GM23338 (cell line): Measurements from ENCODE around the gene EXOSC3. TPM values are rescaled to one million over a fixed set of nuclear protein-coding genes. Genes with fewer than 3 reads are reported as not detected.
A peak's percentile ranks its signal among the peaks of the same experiment; 100 is the strongest.
"Not testable (repeated sequence)": the region's sequence is repeated elsewhere in the genome, so short reads cannot be mapped to it uniquely, and the experiment has no call there.

ENCODE experiments used
- ATAC-seq: fragments of 200-7000 bp; cut with Tn5 transposase; 3 replicates; pipeline ENCODE4 v1.9.1; 2020
- DNase-seq: peaks from one replicate; pipeline ENCODE4 v3.0.0-alpha.2; 2015; ENCODE audit warnings: low spot score
- H2AFZ ChIP-seq: fragments of 200-600 bp; sonication (generic); 2 replicates; pipeline ENCODE4 v1.8.0; 2016; ENCODE audit warnings: antibody characterized with exemption, mild to moderate bottlenecking, moderate library complexity
- H3F3A ChIP-seq: fragments of 200-600 bp; sonication (generic); replicated peaks from 2 replicates; pipeline ENCODE4 v1.8.0; 2017; ENCODE audit warnings: antibody characterized with exemption, mixed run types, low read depth
- H3K27ac ChIP-seq: fragments of 200-600 bp; sonication (generic); 2 replicates; pipeline ENCODE4 v1.6.1; 2016; ENCODE audit warnings: low read depth
- H3K27me3 ChIP-seq: fragments of 200-600 bp; sonication (generic); 2 replicates; pipeline ENCODE4 v1.8.0; 2016; ENCODE audit warnings: mild to moderate bottlenecking, mixed run types, moderate library complexity; ENCODE audit not compliant: insufficient read depth
- H3K36me3 ChIP-seq: fragments of 200-600 bp; sonication (generic); 2 replicates; pipeline ENCODE4 v1.8.0; 2016; ENCODE audit warnings: mild to moderate bottlenecking; ENCODE audit not compliant: insufficient read depth
- H3K4me1 ChIP-seq: fragments of 200-600 bp; sonication (generic); 2 replicates; pipeline ENCODE4 v1.8.0; 2016; ENCODE audit warnings: mild to moderate bottlenecking, moderate library complexity; ENCODE audit not compliant: insufficient read depth
- H3K4me2 ChIP-seq: fragments of 200-600 bp; sonication (generic); 2 replicates; pipeline ENCODE4 v1.7.1; 2017; ENCODE audit warnings: mixed run types
- H3K4me3 ChIP-seq: fragments of 200-600 bp; sonication (generic); 2 replicates; pipeline ENCODE4 v1.6.1; 2016; ENCODE audit warnings: mixed run types
- H3K79me2 ChIP-seq: fragments of 200-600 bp; sonication (generic); replicated peaks from 2 replicates; pipeline ENCODE4 v1.8.0; 2017; ENCODE audit warnings: mild to moderate bottlenecking; ENCODE audit not compliant: insufficient read depth
- H3K9me2 ChIP-seq: fragments of 200-600 bp; sonication (generic); 2 replicates; pipeline ENCODE4 v1.8.0; 2017; ENCODE audit not compliant: insufficient read depth
- H4K20me1 ChIP-seq: fragments of 200-600 bp; sonication (generic); replicated peaks from 2 replicates; pipeline ENCODE4 v1.8.0; 2017; ENCODE audit warnings: mild to moderate bottlenecking; ENCODE audit not compliant: insufficient read depth
- H3K27ac Mint-ChIP-seq: 2 replicates; pipeline ENCODE4 v1.8.0; 2020; ENCODE audit warnings: inconsistent platforms, mild to moderate bottlenecking, moderate library complexity, mixed read lengths
- H3K27me3 Mint-ChIP-seq: 3 replicates; pipeline ENCODE4 v1.8.0; 2022; ENCODE audit warnings: low read depth, mild to moderate bottlenecking, moderate library complexity, mixed read lengths, inconsistent platforms; ENCODE audit not compliant: insufficient read depth, poor library complexity
- H3K36me3 Mint-ChIP-seq: 3 replicates; pipeline ENCODE4 v1.8.0; 2021; ENCODE audit warnings: low read depth, mild to moderate bottlenecking, inconsistent platforms, moderate library complexity, mixed read lengths
- H3K4me1 Mint-ChIP-seq: 3 replicates; pipeline ENCODE4 v1.8.0; 2020; ENCODE audit warnings: mild to moderate bottlenecking, inconsistent platforms, mixed read lengths
- H3K4me3 Mint-ChIP-seq: 3 replicates; pipeline ENCODE4 v1.8.0; 2021; ENCODE audit warnings: moderate library complexity, mild to moderate bottlenecking, inconsistent platforms, mixed read lengths
- H3K9me3 Mint-ChIP-seq: 3 replicates; pipeline ENCODE4 v1.8.0; 2020; ENCODE audit warnings: moderate library complexity, mild to moderate bottlenecking, inconsistent platforms, mixed read lengths
- CREB1 ChIP-seq: fragments of 250-450 bp; sonication (Bioruptor Pico); IDR thresholded peaks from 2 replicates; pipeline ENCODE4 v1.5.0; 2020; ENCODE audit warnings: low read depth, mild to moderate bottlenecking, moderate library complexity
- EZH2 ChIP-seq: fragments of 200-600 bp; sonication (generic); IDR thresholded peaks from one replicate; pipeline ENCODE4 v1.8.0; 2017; ENCODE audit warnings: antibody characterized with exemption, mild to moderate bottlenecking, low read depth; ENCODE audit not compliant: unreplicated experiment
- EZH2phosphoT487 ChIP-seq: fragments of 200-600 bp; sonication (generic); IDR thresholded peaks from one replicate; pipeline ENCODE4 v1.8.1; 2018; ENCODE audit warnings: antibody characterized with exemption; ENCODE audit not compliant: unreplicated experiment
- JUNB ChIP-seq: IDR thresholded peaks from one replicate; pipeline ENCODE4 v1.6.1; 2016; ENCODE audit warnings: antibody characterized with exemption; ENCODE audit not compliant: unreplicated experiment
- NANOG ChIP-seq: IDR thresholded peaks from 2 replicates; pipeline ENCODE4 v1.6.1; 2016; ENCODE audit warnings: antibody characterized with exemption, borderline replicate concordance
- POLR2AphosphoS5 ChIP-seq: IDR thresholded peaks from 2 replicates; pipeline ENCODE4 v1.6.1; 2016; ENCODE audit warnings: antibody characterized with exemption, low read depth
- REST ChIP-seq: IDR thresholded peaks from one replicate; pipeline ENCODE4 v1.6.1; 2018; ENCODE audit warnings: antibody characterized with exemption; ENCODE audit not compliant: unreplicated experiment
- STAT1 ChIP-seq: IDR thresholded peaks from one replicate; pipeline ENCODE4 v1.6.1; 2016; ENCODE audit warnings: antibody characterized with exemption; ENCODE audit not compliant: unreplicated experiment
- ZNF114 ChIP-seq: fragments of 250-450 bp; sonication (Bioruptor Pico); IDR thresholded peaks from 2 replicates; pipeline ENCODE4 v1.5.0; 2020; ENCODE audit warnings: mild to moderate bottlenecking, moderate library complexity
- ZNF331 ChIP-seq: fragments of 250-450 bp; sonication (Bioruptor Pico); IDR thresholded peaks from 2 replicates; pipeline ENCODE4 v1.5.0; 2020; ENCODE audit warnings: low read depth, mild to moderate bottlenecking, moderate library complexity
- polyA plus RNA-seq: library from polyadenylated mRNA; unstranded; fragments of >200 nt; fragmentation: Nextera tagmentation; extraction: Ambion mirVana; gene quantifications from 2 replicates; pipeline ENCODE4 v1.2.1, GENCODE V29; 2016
- total RNA-seq: library from RNA; depleted of rRNA; stranded (reverse); fragments of >200 nt; shearing (Covaris generic); gene quantifications from 2 replicates; pipeline ENCODE4 v1.2.3, GENCODE V29; 2014
- TF ChIP-seq, protein P1 (sequence below), 2 experiments: fragments of 200-600 bp in 1 of 2; sonication (generic) in 1 of 2; conservative IDR thresholded peaks; 2 replicates each; pipeline versions ENCODE4 v1.5.1 to v1.6.1; 2016 to 2017; ENCODE audit warnings: antibody characterized with exemption in 2 of 2, low read depth in 2 of 2, mild to moderate bottlenecking in 2 of 2, moderate library complexity in 1 of 2
- TF ChIP-seq, protein P2 (sequence below): IDR thresholded peaks from 2 replicates; pipeline ENCODE4 v1.6.1; 2016; ENCODE audit warnings: antibody characterized with exemption

The EXOSC3 gene
- total and polyA plus RNA-seq, 2 experiments from 2014 or later: 62.3 to 149 TPM

DNA sequence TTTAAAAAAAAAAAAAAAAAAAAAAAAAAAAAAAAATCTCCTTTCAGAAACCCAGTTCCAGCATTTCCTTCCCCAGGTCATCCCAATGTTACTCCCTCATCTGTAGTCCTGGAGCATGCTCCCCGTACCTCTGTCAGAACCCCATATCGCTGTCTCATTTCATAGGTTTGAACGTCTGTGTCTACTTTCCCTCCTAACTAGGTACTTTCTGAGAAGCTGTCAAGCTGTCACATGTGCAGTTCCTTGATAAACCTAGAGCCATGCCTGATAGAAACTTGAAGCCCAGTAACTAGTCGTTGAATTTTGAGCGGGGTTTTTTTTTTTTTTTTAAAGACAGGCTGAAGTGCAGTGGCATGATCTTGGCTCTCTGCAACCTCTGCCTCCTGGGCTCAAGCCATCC, 15.6 kb downstream of the EXOSC3 start:
- H3K27me3 Mint-ChIP-seq: no peaks in the 10 kb centered on the region
- Histone ChIP-seq H3K27me3 (no peaks in the 10 kb centered on the region), H3K27ac (no peak overlapping the region), H3F3A (no peaks in the 10 kb centered on the region), H3K4me3 (no peak overlapping the region), H3K79me2 (no peaks in the 10 kb centered on the region), H3K36me3 (no peaks in the 10 kb centered on the region), H3K4me2 (no peak overlapping the region), H4K20me1 (no peaks in the 10 kb centered on the region; the same call in 1 of the 2 replicates), H3K4me1 (no peaks in the 10 kb centered on the region), H3K9me2 (no peaks in the 10 kb centered on the region), H2AFZ (no peak overlapping the region)
- H3K4me1 Mint-ChIP-seq: no peaks in the 10 kb centered on the region
- no peak for DNase-seq
- no peak overlapping the region for H3K4me3 Mint-ChIP-seq
- H3K9me3 Mint-ChIP-seq: 0 out of 3 replicates have a peak, but pooled peaks cover 3% of the 10 kb centered on the region
- H3K27ac Mint-ChIP-seq: no peak overlapping the region
- H3K36me3 Mint-ChIP-seq: peaks cover 15% of the 10 kb centered on the region; the same call in 2 of the 3 replicates
- TF ChIP-seq STAT1: no peak
- no peak for ATAC-seq

DNA sequence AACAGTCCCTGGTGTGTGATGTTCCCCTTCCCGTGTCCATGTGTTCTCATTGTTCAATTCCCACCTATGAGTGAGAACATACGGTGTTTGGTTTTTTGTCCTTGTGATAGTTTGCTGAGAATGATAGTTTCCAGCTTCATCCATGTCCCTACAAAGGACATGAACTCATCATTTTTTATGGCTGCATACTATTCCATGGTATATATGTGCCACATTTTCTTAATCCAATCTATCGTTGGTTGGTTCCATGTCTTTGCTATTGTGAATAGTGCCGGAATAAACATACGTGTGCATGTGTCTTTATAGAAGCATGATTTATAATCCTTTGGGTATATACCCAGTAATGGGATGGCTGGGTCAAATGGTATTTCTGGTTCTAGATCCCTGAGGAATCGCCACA, 19.6 kb downstream of the EXOSC3 start:
- not testable (repeated sequence) for H3K27ac ChIP-seq, H2AFZ ChIP-seq, H3K4me2 ChIP-seq, H3K27me3 Mint-ChIP-seq, H3K4me1 ChIP-seq, H3K79me2 ChIP-seq, H3K4me1 Mint-ChIP-seq, H3K9me3 Mint-ChIP-seq, H3K9me2 ChIP-seq, H3F3A ChIP-seq, DNase-seq, H3K4me3 Mint-ChIP-seq, H3K36me3 ChIP-seq, H3K27ac Mint-ChIP-seq, ATAC-seq, H4K20me1 ChIP-seq, H3K4me3 ChIP-seq, H3K27me3 ChIP-seq
- peaks cover 13% of the 10 kb centered on the region; the same call in 2 of the 3 replicates for H3K36me3 Mint-ChIP-seq

DNA sequence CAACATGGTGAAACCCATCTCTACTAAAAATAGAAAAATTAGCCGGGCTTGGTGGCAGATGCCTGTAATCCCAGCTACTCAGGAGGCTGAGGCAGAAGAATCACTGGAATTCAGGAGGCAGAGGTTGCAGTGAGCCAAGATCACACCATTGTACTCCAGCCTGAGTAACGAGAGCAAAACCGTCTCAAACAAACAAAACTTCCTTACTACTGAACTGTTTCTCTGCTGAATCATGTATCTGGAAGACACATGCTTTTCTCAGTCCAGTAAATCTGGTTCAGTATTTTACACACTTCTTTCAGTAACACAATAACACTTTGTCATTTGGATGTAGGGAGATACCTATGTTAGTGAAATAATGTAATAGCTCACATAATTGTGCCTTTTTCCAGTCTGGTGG, 23.4 kb downstream of the EXOSC3 start:
- no peak overlapping the region for H2AFZ ChIP-seq
- H3K4me3 ChIP-seq: no peak overlapping the region
- H4K20me1 ChIP-seq: no peaks in the 10 kb centered on the region; the same call in none of the 2 replicates
- H3K36me3 ChIP-seq: no peaks in the 10 kb centered on the region
- H3K27me3 ChIP-seq: no peaks in the 10 kb centered on the region
- DNase-seq (no peak), ATAC-seq (no peak)
- H3K4me3 Mint-ChIP-seq: no peak overlapping the region
- H3K27ac ChIP-seq: no peak overlapping the region
- peak overlapping the region; percentile 61 for H3K27ac Mint-ChIP-seq
- no peak overlapping the region for H3K4me2 ChIP-seq
- peaks cover 13% of the 10 kb centered on the region; the same call in 2 of the 3 replicates for H3K36me3 Mint-ChIP-seq
- no peaks in the 10 kb centered on the region for H3K79me2 ChIP-seq
- H3F3A ChIP-seq: no peaks in the 10 kb centered on the region
- H3K9me3 Mint-ChIP-seq: 0 out of 3 replicates have a peak, but pooled peaks cover 3% of the 10 kb centered on the region
- no peaks in the 10 kb centered on the region for H3K27me3 Mint-ChIP-seq
- no peaks in the 10 kb centered on the region for H3K9me2 ChIP-seq
- H3K4me1 Mint-ChIP-seq: no peaks in the 10 kb centered on the region
- H3K4me1 ChIP-seq: no peaks in the 10 kb centered on the region
- TF ChIP-seq STAT1: no peak
- no peak for TF ChIP-seq CREB1 (CRISPR knock-in tag)
- no peak for TF ChIP-seq ZNF331 (CRISPR knock-in tag)
- TF ChIP-seq JUNB: no peak
- no peak for TF ChIP-seq REST
- no peak for TF ChIP-seq NANOG
- TF ChIP-seq POLR2AphosphoS5: no peak
- TF ChIP-seq EZH2: no peak
- TF ChIP-seq ZNF114: no peak
- TF ChIP-seq, protein P1, sequence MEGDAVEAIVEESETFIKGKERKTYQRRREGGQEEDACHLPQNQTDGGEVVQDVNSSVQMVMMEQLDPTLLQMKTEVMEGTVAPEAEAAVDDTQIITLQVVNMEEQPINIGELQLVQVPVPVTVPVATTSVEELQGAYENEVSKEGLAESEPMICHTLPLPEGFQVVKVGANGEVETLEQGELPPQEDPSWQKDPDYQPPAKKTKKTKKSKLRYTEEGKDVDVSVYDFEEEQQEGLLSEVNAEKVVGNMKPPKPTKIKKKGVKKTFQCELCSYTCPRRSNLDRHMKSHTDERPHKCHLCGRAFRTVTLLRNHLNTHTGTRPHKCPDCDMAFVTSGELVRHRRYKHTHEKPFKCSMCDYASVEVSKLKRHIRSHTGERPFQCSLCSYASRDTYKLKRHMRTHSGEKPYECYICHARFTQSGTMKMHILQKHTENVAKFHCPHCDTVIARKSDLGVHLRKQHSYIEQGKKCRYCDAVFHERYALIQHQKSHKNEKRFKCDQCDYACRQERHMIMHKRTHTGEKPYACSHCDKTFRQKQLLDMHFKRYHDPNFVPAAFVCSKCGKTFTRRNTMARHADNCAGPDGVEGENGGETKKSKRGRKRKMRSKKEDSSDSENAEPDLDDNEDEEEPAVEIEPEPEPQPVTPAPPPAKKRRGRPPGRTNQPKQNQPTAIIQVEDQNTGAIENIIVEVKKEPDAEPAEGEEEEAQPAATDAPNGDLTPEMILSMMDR (conservative IDR thresholded peaks at IDR 0.05; ENCODE audit: low read depth in 2 of 2): no peak
- TF ChIP-seq, protein P2, sequence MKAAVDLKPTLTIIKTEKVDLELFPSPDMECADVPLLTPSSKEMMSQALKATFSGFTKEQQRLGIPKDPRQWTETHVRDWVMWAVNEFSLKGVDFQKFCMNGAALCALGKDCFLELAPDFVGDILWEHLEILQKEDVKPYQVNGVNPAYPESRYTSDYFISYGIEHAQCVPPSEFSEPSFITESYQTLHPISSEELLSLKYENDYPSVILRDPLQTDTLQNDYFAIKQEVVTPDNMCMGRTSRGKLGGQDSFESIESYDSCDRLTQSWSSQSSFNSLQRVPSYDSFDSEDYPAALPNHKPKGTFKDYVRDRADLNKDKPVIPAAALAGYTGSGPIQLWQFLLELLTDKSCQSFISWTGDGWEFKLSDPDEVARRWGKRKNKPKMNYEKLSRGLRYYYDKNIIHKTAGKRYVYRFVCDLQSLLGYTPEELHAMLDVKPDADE: no peak
- no peak for TF ChIP-seq EZH2phosphoT487
